ENCODE results near the gene PIK3R6. TPM values are rescaled to one million over a fixed set of nuclear protein-coding genes. Genes with fewer than 3 reads are reported as not detected.
A peak's percentile ranks its signal among the peaks of the same experiment; 100 is the strongest.

The PIK3R6 gene
- 0.56 TPM for total RNA-seq (ENCODE audit: unreplicated experiment)
- long read RNA-seq, result 0 reads

- peaks cover 12% of the 10 kb centered on the region for H3K4me1 Mint-ChIP-seq (ENCODE audit: unreplicated experiment)
- no peaks in the 10 kb centered on the region for H3K9me3 Mint-ChIP-seq (ENCODE audit: unreplicated experiment)
- TF ChIP-seq, protein P1, sequence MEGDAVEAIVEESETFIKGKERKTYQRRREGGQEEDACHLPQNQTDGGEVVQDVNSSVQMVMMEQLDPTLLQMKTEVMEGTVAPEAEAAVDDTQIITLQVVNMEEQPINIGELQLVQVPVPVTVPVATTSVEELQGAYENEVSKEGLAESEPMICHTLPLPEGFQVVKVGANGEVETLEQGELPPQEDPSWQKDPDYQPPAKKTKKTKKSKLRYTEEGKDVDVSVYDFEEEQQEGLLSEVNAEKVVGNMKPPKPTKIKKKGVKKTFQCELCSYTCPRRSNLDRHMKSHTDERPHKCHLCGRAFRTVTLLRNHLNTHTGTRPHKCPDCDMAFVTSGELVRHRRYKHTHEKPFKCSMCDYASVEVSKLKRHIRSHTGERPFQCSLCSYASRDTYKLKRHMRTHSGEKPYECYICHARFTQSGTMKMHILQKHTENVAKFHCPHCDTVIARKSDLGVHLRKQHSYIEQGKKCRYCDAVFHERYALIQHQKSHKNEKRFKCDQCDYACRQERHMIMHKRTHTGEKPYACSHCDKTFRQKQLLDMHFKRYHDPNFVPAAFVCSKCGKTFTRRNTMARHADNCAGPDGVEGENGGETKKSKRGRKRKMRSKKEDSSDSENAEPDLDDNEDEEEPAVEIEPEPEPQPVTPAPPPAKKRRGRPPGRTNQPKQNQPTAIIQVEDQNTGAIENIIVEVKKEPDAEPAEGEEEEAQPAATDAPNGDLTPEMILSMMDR (IDR thresholded peaks at IDR 0.05; ENCODE audit: unreplicated experiment), result no peak
- H3K4me3 Mint-ChIP-seq (ENCODE audit: unreplicated experiment), result peak within 1 kb of the TSS; percentile 1
- no peak within 1 kb of the TSS for H3K27ac Mint-ChIP-seq (ENCODE audit: unreplicated experiment)
- DNase-seq (ENCODE audit: low spot score), result no peak
- H3K36me3 Mint-ChIP-seq (ENCODE audit: low read depth, unreplicated experiment), result peaks cover 6% of the 10 kb centered on the region
- peaks cover 17% of the 10 kb centered on the region for H3K27me3 Mint-ChIP-seq (ENCODE audit: unreplicated experiment)
These were observed at the start of gene PIK3R6 for GRCh38 chr17:8867361-8867981. Gene PIK3R6, minus strand, starts transcription at chr17:8867674. Its CDS starts 17,880 bp downstream, at chr17:8849794.

DNA sequence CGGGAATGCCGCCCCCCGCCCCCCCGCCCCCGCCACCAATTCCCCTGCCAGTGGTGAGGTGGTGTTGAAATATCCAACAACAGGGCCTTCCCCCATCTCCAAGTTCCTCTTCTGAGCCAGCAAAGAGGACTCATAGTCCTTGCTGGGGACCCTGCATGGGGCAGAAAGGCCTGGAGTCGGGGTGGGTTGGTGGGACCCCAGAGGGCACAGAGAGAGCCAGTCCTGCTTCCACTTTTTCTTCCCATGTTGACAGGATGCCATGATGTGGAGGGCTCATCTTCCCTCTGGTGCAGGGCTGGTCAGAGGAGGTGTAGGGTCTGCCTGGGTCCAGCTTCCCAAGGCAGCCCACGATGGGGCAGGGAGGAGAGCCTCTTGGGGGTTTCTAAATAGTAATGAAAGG lies 49.0 kb upstream of the PIK3R6 start:
- H3K9me3 Mint-ChIP-seq (ENCODE audit: unreplicated experiment), result peaks cover 5% of the 10 kb centered on the region
- H3K27ac Mint-ChIP-seq (ENCODE audit: unreplicated experiment), result no peak overlapping the region
- peaks cover 7% of the 10 kb centered on the region for H3K36me3 Mint-ChIP-seq (ENCODE audit: low read depth, unreplicated experiment)
- DNase-seq (ENCODE audit: low spot score), result no peak
- peaks cover 4% of the 10 kb centered on the region for H3K27me3 Mint-ChIP-seq (ENCODE audit: unreplicated experiment)
- no peak overlapping the region for H3K4me3 Mint-ChIP-seq (ENCODE audit: unreplicated experiment)
- no peaks in the 10 kb centered on the region for H3K4me1 Mint-ChIP-seq (ENCODE audit: unreplicated experiment)
- TF ChIP-seq, protein P1 (IDR thresholded peaks at IDR 0.05; ENCODE audit: unreplicated experiment), result no peak

- Mint-ChIP-seq H3K27me3 (ENCODE audit: unreplicated experiment) (peaks cover 4% of the 10 kb centered on the region), H3K4me1 (ENCODE audit: unreplicated experiment) (no peaks in the 10 kb centered on the region), H3K36me3 (ENCODE audit: low read depth, unreplicated experiment) (peaks cover 7% of the 10 kb centered on the region), H3K9me3 (ENCODE audit: unreplicated experiment) (peaks cover 5% of the 10 kb centered on the region), H3K27ac (ENCODE audit: unreplicated experiment) (no peak overlapping the region), H3K4me3 (ENCODE audit: unreplicated experiment) (no peak overlapping the region)
- TF ChIP-seq, protein P1 (IDR thresholded peaks at IDR 0.05; ENCODE audit: unreplicated experiment), result no peak
- no peak for DNase-seq (ENCODE audit: low spot score)
These were observed 47.1 kb upstream of the PIK3R6 start for GRCh38 chr17:8914554-8914953.

GRCh38 chr17:8913879-8914278 lies 46.4 kb upstream of the PIK3R6 start:
- H3K27ac Mint-ChIP-seq (ENCODE audit: unreplicated experiment), result no peak overlapping the region
- peaks cover 7% of the 10 kb centered on the region for H3K36me3 Mint-ChIP-seq (ENCODE audit: low read depth, unreplicated experiment)
- TF ChIP-seq, protein P1 (IDR thresholded peaks at IDR 0.05; ENCODE audit: unreplicated experiment), result no peak
- peaks cover 4% of the 10 kb centered on the region for H3K27me3 Mint-ChIP-seq (ENCODE audit: unreplicated experiment)
- no peak overlapping the region for H3K4me3 Mint-ChIP-seq (ENCODE audit: unreplicated experiment)
- H3K9me3 Mint-ChIP-seq (ENCODE audit: unreplicated experiment), result peaks cover 5% of the 10 kb centered on the region
- H3K4me1 Mint-ChIP-seq (ENCODE audit: unreplicated experiment), result no peaks in the 10 kb centered on the region
- no peak for DNase-seq (ENCODE audit: low spot score)

GRCh38 chr17:8913091-8913490 lies 45.6 kb upstream of the PIK3R6 start:
- H3K4me3 Mint-ChIP-seq (ENCODE audit: unreplicated experiment), result no peak overlapping the region
- TF ChIP-seq, protein P1 (IDR thresholded peaks at IDR 0.05; ENCODE audit: unreplicated experiment), result no peak
- H3K36me3 Mint-ChIP-seq (ENCODE audit: low read depth, unreplicated experiment), result peaks cover 7% of the 10 kb centered on the region
- H3K9me3 Mint-ChIP-seq (ENCODE audit: unreplicated experiment), result peaks cover 5% of the 10 kb centered on the region
- H3K27ac Mint-ChIP-seq (ENCODE audit: unreplicated experiment), result peak overlapping the region; percentile 7
- no peak for DNase-seq (ENCODE audit: low spot score)
- peaks cover 4% of the 10 kb centered on the region for H3K27me3 Mint-ChIP-seq (ENCODE audit: unreplicated experiment)
- no peaks in the 10 kb centered on the region for H3K4me1 Mint-ChIP-seq (ENCODE audit: unreplicated experiment)

Measured in endothelial cell (in vitro differentiated cells).